SK-N-SH (cell line): ENCODE results near the gene DAGLA.

Experiments used
- CTCF ChIP-seq: fragments of 200-600 bp; sonication (generic); IDR thresholded peaks from 2 replicates; pipeline ENCODE4 v1.6.1; 2017; ENCODE audit warnings: antibody characterized with exemption, mild to moderate bottlenecking, moderate library complexity
- FOSL2 ChIP-seq: IDR thresholded peaks from 2 replicates; pipeline ENCODE4 v1.4.0; 2012; ENCODE audit warnings: low read depth, mild to moderate bottlenecking, moderate library complexity, borderline replicate concordance
- GATA2 ChIP-seq: sonication (generic); formaldehyde crosslinking; IDR thresholded peaks from 2 replicates; pipeline ENCODE4 v1.5.0; 2020; ENCODE audit warnings: mild to moderate bottlenecking, missing genetic modification reagents
- MXI1 ChIP-seq: IDR thresholded peaks from 2 replicates; pipeline ENCODE4 v1.6.1; 2012; ENCODE audit warnings: mild to moderate bottlenecking, low read depth, low read length, improper control_type of control experiment
- POLR2AphosphoS5 ChIP-seq: IDR thresholded peaks from 2 replicates; pipeline ENCODE4 v1.6.1; 2012; ENCODE audit warnings: low read depth, low read length
- RAD21 ChIP-seq: IDR thresholded peaks from 2 replicates; pipeline ENCODE4 v1.6.1; 2012; ENCODE audit warnings: mild to moderate bottlenecking, low read length
- TCF12 ChIP-seq: IDR thresholded peaks from 2 replicates; pipeline ENCODE4 v1.4.0; 2012
- ZBTB33 ChIP-seq: IDR thresholded peaks from 2 replicates; pipeline ENCODE4 v1.4.0; 2012; ENCODE audit warnings: low read depth, borderline replicate concordance

- TF ChIP-seq CTCF (no peak), POLR2AphosphoS5 (no peak), MXI1 (no peak), FOSL2 (no peak), RAD21 (no peak), GATA2 (CRISPR knock-in tag) (no peak), TCF12 (no peak), ZBTB33 (no peak)
Measured at GRCh38 chr11:61632096-61632495, 48.1 kb upstream of the DAGLA start.
